Measurements from ENCODE around the gene ADORA2B.
"Not testable (repeated sequence)": the region's sequence is repeated elsewhere in the genome, so short reads cannot be mapped to it uniquely, and the experiment has no call there.

The ADORA2B gene

DNA sequence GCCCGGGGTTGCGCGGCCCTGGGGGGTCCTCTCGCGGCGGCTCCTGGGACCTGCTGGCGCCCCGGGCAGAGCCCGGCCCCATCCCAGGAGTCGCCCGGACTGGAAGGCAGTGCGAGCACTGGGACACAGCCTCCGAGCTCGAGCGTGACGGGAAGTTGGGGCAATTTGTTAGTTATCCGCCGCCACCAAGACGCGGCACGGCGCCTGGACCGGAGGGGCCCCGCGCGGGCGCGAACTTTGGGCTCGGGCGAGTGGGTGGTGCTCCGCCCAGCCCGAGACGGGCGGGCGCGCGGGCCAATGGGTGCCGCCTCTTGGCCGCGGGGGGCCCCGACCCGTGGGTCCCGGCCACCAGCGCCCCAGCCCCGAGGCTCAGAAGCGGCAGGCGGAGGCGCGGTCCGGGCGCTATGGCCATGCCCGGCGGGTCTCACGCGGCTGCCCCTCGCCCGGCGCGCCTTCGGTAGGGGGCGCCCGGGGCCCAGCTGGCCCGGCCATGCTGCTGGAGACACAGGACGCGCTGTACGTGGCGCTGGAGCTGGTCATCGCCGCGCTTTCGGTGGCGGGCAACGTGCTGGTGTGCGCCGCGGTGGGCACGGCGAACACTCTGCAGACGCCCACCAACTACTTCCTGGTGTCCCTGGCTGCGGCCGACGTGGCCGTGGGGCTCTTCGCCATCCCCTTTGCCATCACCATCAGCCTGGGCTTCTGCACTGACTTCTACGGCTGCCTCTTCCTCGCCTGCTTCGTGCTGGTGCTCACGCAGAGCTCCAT lies at the start of gene ADORA2B (continued):
- TF ChIP-seq, protein P1, sequence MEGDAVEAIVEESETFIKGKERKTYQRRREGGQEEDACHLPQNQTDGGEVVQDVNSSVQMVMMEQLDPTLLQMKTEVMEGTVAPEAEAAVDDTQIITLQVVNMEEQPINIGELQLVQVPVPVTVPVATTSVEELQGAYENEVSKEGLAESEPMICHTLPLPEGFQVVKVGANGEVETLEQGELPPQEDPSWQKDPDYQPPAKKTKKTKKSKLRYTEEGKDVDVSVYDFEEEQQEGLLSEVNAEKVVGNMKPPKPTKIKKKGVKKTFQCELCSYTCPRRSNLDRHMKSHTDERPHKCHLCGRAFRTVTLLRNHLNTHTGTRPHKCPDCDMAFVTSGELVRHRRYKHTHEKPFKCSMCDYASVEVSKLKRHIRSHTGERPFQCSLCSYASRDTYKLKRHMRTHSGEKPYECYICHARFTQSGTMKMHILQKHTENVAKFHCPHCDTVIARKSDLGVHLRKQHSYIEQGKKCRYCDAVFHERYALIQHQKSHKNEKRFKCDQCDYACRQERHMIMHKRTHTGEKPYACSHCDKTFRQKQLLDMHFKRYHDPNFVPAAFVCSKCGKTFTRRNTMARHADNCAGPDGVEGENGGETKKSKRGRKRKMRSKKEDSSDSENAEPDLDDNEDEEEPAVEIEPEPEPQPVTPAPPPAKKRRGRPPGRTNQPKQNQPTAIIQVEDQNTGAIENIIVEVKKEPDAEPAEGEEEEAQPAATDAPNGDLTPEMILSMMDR (tag by site-specific recombination; IDR thresholded peaks at IDR 0.05) = peak; percentile 77
- TF ChIP-seq ZNF624 (tag by site-specific recombination; IDR thresholded peaks at IDR 0.05) (no peak), ZNF274 (IDR thresholded peaks at IDR 0.05; ENCODE audit: low read length) (no peak), ZNF274 (tag by site-specific recombination; IDR thresholded peaks at IDR 0.05; ENCODE audit: borderline replicate concordance) (no peak)

DNA sequence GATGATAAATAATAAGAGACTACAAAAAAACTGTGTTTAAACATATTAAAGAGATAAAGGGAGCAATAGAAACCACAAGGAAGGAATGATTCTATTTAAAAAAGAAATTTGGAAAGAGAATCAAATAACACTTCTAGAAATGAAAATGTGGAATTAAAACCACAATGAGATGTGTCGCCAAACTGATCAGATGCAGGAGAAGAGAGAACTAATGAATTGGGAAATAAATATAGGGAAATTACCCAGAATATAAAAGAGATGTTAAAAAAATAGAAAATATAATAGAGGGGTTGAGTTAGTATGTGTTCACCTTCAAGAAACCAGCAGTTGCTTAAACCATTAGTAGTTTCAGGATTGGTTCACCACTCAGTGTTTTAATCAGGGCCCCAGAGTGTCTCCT lies 48.7 kb upstream of the ADORA2B start:
- Histone ChIP-seq H3K36me3 (ENCODE audit: control insufficient read depth in 2 of 2, insufficient read depth in 1 of 2, low read length in 2 of 2) (no peaks in the 10 kb centered on the region), H3K4me1 (ENCODE audit: control insufficient read depth, insufficient read depth, low read length) (peaks cover 6% of the 10 kb centered on the region; the same call in 1 of the 2 replicates), H3K4me3 (ENCODE audit: low read depth, low read length) (no peak overlapping the region), H3K27ac (ENCODE audit: extremely low read depth, low read depth, low read length) (no peak overlapping the region), H3K9me3 (ENCODE audit: control insufficient read depth, insufficient read depth, low read depth, low read length) (no peaks in the 10 kb centered on the region)
- ChIA-PET CTCF (interaction anchor here (0.7 to 0.8 kb wide), 2 partner anchors 15 to 101 kb away, joined by 3 read pairs; no protein-coding TSS in a partner anchor), POLR2A (no interaction called here)
- TF ChIP-seq ZNF248 (tag by site-specific recombination; IDR thresholded peaks at IDR 0.05) = no peak
- TF ChIP-seq ZNF311 (tag by site-specific recombination; IDR thresholded peaks at IDR 0.05; ENCODE audit: borderline replicate concordance) = no peak
- TF ChIP-seq, protein P2, sequence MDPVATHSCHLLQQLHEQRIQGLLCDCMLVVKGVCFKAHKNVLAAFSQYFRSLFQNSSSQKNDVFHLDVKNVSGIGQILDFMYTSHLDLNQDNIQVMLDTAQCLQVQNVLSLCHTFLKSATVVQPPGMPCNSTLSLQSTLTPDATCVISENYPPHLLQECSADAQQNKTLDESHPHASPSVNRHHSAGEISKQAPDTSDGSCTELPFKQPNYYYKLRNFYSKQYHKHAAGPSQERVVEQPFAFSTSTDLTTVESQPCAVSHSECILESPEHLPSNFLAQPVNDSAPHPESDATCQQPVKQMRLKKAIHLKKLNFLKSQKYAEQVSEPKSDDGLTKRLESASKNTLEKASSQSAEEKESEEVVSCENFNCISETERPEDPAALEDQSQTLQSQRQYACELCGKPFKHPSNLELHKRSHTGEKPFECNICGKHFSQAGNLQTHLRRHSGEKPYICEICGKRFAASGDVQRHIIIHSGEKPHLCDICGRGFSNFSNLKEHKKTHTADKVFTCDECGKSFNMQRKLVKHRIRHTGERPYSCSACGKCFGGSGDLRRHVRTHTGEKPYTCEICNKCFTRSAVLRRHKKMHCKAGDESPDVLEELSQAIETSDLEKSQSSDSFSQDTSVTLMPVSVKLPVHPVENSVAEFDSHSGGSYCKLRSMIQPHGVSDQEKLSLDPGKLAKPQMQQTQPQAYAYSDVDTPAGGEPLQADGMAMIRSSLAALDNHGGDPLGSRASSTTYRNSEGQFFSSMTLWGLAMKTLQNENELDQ (tag by site-specific recombination; IDR thresholded peaks at IDR 0.05; ENCODE audit: low read depth) = no peak
- no peak for TF ChIP-seq ZFP41 (tag by site-specific recombination; IDR thresholded peaks at IDR 0.05; ENCODE audit: borderline replicate concordance)
- TF ChIP-seq ZEB2 (tag by site-specific recombination; IDR thresholded peaks at IDR 0.05) = no peak

DNA sequence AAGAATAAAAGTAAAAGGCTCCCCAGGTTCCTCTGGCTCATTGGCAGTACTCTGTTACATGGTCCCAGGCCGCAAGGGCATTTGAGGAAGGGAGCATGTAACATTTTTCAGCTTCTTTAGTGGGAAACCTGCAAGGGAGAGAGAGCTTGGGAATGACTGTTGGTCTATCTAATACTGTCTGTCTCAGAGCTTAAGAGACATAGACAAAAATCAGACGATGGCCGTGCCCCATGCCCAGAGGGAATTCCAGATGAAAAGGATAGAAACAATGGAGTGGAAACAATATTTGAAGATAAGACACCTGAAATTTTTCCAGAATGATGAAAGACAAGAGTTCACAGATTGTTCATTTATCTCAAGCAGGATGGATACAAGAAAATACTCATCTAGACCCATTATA lies 48.1 kb upstream of the ADORA2B start:
- H3K4me3 ChIP-seq (ENCODE audit: low read depth, low read length) = no peak overlapping the region
- H3K4me1 ChIP-seq (ENCODE audit: control insufficient read depth, insufficient read depth, low read length) = peaks cover 6% of the 10 kb centered on the region; the same call in 1 of the 2 replicates
- H3K9me3 ChIP-seq (ENCODE audit: control insufficient read depth, insufficient read depth, low read depth, low read length) = no peaks in the 10 kb centered on the region
- CTCF ChIA-PET = interaction anchor here (0.7 kb wide), 1 partner anchor 100 kb away, joined by 3 read pairs; no protein-coding TSS in a partner anchor
- TF ChIP-seq ZNF530 (tag by site-specific recombination; IDR thresholded peaks at IDR 0.05; ENCODE audit: low read depth) = no peak
- TF ChIP-seq SCRT1 (tag by site-specific recombination; IDR thresholded peaks at IDR 0.05; ENCODE audit: borderline replicate concordance) = no peak
- no peak for TF ChIP-seq BCL11A (tag by site-specific recombination; IDR thresholded peaks at IDR 0.05; ENCODE audit: low read depth)
- no peak for TF ChIP-seq KLF7 (tag by site-specific recombination; IDR thresholded peaks at IDR 0.05; ENCODE audit: borderline replicate concordance)
- no peak for TF ChIP-seq ZNF324 (tag by site-specific recombination; IDR thresholded peaks at IDR 0.05)
- TF ChIP-seq ZNF155 (tag by site-specific recombination; IDR thresholded peaks at IDR 0.05) = no peak
- TF ChIP-seq ZNF626 (tag by site-specific recombination; IDR thresholded peaks at IDR 0.05) = no peak
- POLR2A ChIA-PET = no interaction called here
- no peaks in the 10 kb centered on the region for H3K36me3 ChIP-seq (ENCODE audit: control insufficient read depth in 2 of 2, insufficient read depth in 1 of 2, low read length in 2 of 2)
- H3K27ac ChIP-seq (ENCODE audit: extremely low read depth, low read depth, low read length) = no peak overlapping the region

DNA sequence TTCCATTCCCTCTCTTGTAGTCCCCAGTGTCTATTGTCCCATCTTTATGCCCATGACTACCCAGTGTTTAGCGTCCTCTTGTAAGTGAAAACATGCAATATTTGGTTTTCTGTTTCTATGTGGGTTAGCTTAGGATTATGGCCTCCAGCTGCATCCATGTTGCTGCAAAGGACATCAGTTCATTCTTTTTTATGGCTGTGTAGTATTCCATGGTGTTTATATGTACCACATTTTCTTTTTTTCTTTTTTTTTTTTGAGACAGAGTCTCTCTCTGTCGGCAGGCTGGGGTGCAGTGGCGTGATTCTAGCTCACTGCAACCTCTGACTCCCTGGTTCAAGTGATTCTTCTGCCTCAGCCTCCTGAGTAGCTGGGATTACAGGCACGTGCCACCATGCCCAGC lies 45.3 kb upstream of the ADORA2B start:
- H3K4me3 ChIP-seq (ENCODE audit: low read depth, low read length); H3K36me3 ChIP-seq (ENCODE audit: control insufficient read depth in 2 of 2, insufficient read depth in 1 of 2, low read length in 2 of 2); H3K27ac ChIP-seq (ENCODE audit: extremely low read depth, low read depth, low read length); H3K9me3 ChIP-seq (ENCODE audit: control insufficient read depth, insufficient read depth, low read depth, low read length); POLR2A ChIA-PET; CTCF ChIA-PET; H3K4me1 ChIP-seq (ENCODE audit: control insufficient read depth, insufficient read depth, low read length): not testable (repeated sequence)
- TF ChIP-seq ZNF146 (tag by site-specific recombination; IDR thresholded peaks at IDR 0.05) = peak; percentile 90

All from HEK293 (cell line).